NAMALWA (cell line): ENCODE measurements around the gene DCTN4.

Experiments used
- DNase-seq: peaks from one replicate; pipeline ENCODE4 v3.0.0-alpha.2; 2015; ENCODE audit warnings: low spot score

Gene DCTN4

DNA sequence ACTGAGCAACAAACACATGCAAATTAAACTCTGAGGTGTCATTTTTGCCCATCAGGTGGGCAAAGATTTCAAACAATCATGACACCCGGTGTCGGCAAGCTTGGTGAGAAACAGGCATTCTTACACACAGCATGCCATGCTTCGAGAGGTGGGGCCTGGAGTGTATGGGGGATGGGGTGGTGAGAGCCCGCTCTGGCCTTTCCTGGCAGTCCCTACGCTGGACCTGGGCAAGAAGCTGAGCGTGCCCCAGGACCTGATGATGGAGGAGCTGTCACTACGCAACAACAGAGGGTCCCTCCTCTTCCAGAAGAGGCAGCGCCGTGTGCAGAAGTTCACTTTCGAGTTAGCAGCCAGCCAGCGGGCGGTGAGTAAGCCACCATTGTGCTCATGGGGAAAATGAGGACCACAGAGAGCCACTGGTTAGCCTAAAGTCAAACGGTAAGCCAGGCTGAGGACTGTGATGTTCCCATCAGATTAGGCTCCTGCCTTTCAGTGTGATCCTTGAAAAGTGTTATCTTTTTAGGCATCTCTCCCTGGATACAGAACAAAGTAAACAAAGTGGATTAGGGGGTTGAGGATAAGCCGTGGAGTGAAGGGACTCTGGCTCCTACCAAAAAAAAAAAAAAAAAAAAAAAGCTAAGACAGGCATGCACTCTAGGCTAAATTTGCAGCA is 88.4 kb downstream of the DCTN4 start:
- no peak for DNase-seq

DNA sequence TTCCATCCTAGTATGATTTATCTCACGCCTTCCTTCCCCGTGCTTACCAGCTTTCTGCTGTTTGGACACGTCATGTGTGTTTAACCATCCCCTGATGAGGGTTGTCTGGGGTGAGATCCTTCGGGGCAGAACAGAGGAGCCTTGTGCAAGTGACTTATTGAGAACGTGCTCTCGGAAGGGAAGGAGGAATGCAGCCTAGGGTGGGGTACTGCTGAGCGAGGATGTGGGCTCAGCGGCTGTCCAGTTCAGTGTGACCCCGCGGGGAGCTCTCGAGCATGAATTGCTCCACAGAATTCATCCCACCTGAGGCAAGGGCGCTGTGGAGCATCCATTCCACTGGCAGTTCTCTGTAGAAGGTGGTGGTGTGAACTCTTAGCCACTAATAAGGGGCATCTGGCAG is 93.8 kb downstream of the DCTN4 start:
- no peak for DNase-seq

DNA sequence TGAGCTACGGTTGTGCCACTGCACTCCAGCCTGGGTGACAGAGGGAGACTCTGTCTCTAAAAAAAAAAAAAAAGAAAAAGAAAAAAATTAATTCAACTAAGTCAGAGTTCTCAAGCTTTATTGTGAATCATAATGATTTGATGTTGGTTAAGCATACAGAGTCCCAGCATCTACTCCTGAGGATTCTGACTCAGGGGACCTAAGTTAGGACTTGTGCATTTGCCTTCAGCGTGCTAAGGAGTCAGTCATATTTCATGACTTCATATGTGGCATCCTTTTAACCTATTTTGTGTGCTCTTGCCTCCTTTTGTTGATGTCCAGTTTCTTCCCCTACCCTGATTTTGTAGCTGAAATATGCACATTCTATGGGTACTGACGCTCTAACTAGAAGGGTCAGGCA is 94.9 kb downstream of the DCTN4 start:
- DNase-seq, result no peak

DNA sequence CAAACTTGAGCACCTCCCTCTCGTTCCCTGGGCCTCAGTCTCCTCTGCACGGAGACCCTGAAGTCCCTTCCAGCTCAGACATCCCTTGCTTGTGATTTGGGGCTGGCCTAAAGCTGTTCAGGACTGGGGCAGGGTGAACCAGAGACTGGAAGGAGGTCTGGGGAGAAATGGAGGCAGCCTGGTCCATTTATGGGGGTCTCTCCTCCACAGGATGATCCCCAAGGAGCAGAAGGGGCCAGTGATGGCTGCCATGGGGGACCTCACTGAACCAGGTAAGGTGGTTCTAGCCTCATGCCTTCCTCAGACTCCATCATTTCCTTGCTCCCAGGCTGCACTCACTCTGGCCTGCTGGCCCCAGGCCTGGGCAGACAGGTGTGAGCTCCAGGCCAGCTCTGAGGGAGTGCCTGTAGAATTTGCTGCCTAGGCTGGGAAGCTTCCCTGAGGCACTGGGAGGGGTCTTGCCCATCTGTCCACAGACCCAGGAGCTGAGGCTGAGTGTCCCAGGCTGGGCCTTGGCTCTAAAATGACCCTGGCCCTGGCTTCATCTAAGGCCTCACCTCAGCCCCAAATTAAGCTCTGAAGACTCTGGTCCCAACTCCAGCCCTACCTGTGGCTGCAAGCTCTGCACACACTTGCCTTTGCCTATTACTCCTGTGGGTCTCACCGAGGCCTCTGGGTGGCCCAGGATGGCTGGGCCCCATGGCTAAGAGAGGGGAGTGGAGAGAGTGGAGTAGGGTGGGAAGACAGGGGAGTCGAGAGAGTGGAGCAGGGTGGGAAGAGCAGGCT is 95.9 kb downstream of the DCTN4 start:
- DNase-seq, result no peak

DNA sequence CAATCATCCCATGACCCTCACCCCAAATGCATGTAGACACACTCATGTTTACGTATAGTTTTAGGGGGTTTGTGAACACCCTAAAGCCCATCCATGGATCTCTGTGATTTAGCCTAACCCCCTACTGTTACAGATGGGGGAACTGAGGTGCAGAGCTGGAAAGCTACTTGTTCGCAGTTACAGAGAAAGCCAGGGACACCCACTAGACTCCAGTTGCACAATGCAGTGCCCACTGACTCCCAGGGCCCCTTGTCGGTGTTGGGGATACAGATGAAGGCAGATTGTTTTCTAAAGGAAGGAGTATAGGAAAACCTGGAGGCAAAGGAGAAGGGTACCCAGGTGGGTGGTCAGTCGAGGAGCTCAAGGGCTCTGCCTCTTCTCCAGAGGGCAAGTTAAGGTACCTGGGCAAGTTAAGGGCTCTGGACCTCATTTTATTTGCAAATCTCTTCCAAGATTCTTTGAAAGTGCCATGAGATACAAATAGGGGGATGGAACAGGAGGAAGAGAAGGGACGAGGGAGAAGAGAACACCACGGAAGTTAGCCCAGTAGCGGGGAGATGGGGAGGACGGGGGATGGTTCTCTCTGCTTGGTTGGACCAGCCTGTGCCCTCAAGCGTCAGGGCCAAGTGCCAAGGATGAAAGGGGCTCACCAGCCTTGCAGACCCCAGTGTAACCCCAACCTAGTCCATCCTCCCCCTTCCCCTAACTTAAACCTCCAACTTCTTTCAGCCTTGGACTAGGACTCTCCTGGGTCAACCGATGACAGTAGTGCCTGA is 96.8 kb downstream of the DCTN4 start:
- DNase-seq, result no peak

DNA sequence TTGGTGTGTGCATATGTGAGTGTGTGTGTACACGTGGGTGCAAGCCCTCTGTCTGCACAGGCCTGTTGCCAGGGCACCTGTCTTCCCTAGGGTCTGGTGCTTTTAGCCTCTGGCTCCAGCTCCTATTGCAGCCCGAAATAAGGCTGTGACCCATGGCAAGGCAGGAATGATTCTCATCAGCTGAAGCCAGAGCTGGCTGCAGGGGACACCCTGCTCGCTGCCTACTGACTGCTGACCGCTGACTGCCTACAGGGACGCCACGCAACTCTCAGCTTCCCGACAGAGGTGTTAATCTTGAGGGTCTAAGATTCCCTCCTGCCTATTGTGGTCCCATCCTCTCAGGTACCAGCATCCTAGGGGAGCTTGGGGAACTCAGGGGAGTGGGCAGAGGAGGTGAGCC is 97.7 kb downstream of the DCTN4 start, which contains the start of gene MYOZ3:
Gene MYOZ3 (plus strand): TSS at position 166 of the 400 bp plus-strand sequence. CDS start 1,691 bp downstream, outside the sequence.
- DNase-seq, result no peak

DNA sequence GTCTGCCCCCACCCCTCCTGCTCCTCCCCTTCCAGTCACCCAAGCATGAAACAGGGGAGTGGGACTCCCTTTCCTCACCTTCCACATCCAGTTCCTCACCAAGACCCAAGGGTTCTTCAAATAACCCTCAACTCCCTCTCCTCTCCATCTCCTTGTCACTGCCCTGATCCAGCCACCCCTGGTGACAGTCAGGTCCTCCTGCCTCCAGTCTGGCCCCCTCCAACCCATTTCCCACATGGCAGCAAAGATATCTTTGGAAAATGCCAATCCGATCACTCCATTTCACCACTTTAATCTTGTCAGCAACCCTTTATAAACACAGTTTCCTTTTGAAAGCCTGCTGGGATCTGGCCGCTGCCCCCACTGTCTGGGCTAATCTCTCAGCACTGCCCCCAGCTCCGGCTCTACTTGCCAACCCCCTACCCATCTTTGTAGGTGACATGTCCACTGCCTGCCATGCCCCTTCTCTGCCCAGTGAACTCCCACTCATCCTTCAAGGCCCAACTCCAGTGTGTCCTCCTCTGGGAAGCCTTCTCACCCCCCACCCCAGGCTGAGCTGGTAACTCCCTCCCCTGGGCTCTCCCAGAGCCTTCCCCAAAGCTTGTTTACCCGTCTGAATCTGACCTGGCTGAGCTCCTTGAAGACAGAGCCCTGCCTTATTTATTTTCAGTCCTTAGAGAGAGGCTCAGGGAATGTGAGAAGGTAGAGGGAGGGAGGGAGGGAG is 98.5 kb downstream of the DCTN4 start:
- no peak for DNase-seq

DNA sequence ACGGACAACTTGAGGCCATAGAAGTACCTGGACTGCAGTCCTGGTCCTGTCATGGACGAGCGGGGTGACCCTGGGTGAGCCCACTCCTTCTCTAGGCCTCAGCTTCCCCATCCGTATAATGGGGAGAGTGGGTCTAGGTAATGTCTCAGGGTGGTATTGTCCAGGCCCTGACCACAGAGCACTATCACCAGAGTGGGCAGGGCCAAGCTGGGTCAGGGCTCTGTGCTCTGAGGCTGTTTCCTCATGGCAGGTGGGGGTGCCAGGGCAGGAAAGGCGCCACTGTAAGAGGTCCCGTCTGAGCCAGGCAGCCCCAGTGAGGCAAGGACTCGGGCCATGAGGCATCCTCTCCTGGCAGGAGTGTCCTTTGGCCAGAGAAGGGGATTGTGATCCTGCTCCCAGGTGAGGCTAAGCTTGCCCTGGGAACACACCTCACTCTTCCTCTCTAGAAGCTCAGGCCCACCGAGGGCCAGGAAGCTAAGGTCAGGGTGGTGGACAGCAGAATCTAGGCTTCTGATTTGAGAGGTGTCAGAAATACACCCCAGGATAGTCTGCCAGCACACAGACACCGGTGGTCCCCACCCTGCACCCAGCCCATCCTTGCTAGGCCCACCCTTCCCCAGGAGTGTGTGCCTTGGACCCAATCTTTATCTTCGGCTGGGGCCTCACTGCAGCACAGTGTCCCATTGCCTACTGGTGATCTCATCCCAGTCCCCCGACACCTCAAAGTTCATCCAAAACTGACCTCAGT is 99.3 kb downstream of the DCTN4 start:
- no peak for DNase-seq

DNA sequence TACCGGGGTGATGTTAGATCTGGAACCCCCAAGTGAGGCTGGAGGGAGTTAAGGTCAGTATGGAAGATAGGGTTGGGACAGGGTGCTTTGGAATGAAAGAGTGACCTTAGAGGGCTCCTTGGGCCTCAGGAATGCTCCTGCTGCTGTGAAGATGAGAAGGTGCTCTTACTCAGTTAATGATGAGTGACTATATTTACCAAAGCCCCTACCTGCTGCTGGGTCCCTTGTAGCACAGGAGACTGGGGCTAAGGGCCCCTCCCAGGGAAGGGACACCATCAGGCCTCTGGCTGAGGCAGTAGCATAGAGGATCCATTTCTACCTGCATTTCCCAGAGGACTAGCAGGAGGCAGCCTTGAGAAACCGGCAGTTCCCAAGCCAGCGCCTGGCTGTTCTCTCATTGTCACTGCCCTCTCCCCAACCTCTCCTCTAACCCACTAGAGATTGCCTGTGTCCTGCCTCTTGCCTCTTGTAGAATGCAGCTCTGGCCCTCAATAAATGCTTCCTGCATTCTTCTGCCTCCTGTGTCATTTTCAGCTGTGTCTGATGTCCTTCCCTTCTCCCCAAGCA is 100.0 kb downstream of the DCTN4 start:
- DNase-seq, result no peak
